B cell (primary cell): ENCODE data around the gene CAV2. TPM values are rescaled to one million over a fixed set of nuclear protein-coding genes. Genes with fewer than 3 reads are reported as not detected.

Experiments
- ATAC-seq: fragments of 200-7000 bp; cut with Tn5 transposase; one replicate; pipeline ENCODE4 v1.10.0; 2021; ENCODE audit warnings: low read depth, mild to moderate bottlenecking, moderate number of reproducible peaks, moderate library complexity
- CTCF ChIA-PET: fragments of 350-600 bp; sonication (Branson Sonifier 250); formaldehyde crosslinking; loops from one replicate; lab custom pipeline; 2021; ENCODE audit warnings: antibody characterized with exemption, inconsistent platforms; lab: Charles Lee
- POLR2A ChIA-PET: fragments of 350-600 bp; sonication (Branson Sonifier 250); formaldehyde crosslinking; loops from one replicate; lab custom pipeline; 2021; ENCODE audit warnings: antibody characterized with exemption; lab: Charles Lee
- DNase-seq: peaks from one replicate; pipeline ENCODE4 v3.0.0; 2013
- H2AFZ ChIP-seq: 2 replicates; pipeline ENCODE4 v1.6.1; 2012; ENCODE audit warnings: mild to moderate bottlenecking, low read depth, low read length; ENCODE audit not compliant: insufficient read depth, poor library complexity, severe bottlenecking
- H3K27ac ChIP-seq, 2 donors: 1 replicate in 1 of 2; 2 replicates in 1 of 2; pipeline ENCODE4 v1.5.1; 2012 to 2013; ENCODE audit warnings: low read length in 2 of 2, mild to moderate bottlenecking in 2 of 2, moderate library complexity in 1 of 2
- H3K27me3 ChIP-seq, 4 experiments: fragments of 200-600 bp in 1 of 4; sonication (generic) in 1 of 4; replicated peaks in 1 of 4; 1 replicate in 2 of 4; 2 replicates in 2 of 4; pipeline versions ENCODE4 v1.6.1 to v1.7.0; 2013 to 2016; ENCODE audit warnings: low read length in 3 of 4, mild to moderate bottlenecking in 2 of 4, mixed read lengths in 1 of 4, moderate library complexity in 1 of 4; ENCODE audit not compliant: insufficient read depth in 4 of 4, control insufficient read depth in 3 of 4; ENCODE audit errors: control extremely low read depth in 1 of 4
- H3K36me3 ChIP-seq, 2 experiments: replicated peaks in 1 of 2; 1 replicate in 1 of 2; 2 replicates in 1 of 2; pipeline versions ENCODE4 v1.6.1 to v1.7.1; 2013; ENCODE audit warnings: low read length in 1 of 2; ENCODE audit not compliant: insufficient read depth in 2 of 2, control insufficient read depth in 1 of 2; ENCODE audit errors: control extremely low read depth in 1 of 2, extremely low read depth in 1 of 2
- H3K4me1 ChIP-seq, 2 donors: fragments of 200-600 bp in 1 of 2; sonication (generic) in 1 of 2; 1 replicate in 1 of 2; 2 replicates in 1 of 2; pipeline versions ENCODE4 v1.5.1 to v1.6.1; 2013 to 2017; ENCODE audit warnings: low read length in 2 of 2; ENCODE audit not compliant: control insufficient read depth in 2 of 2, insufficient read depth in 2 of 2
- H3K4me2 ChIP-seq: replicated peaks from 2 replicates; pipeline ENCODE3; 2012; ENCODE audit warnings: mild to moderate bottlenecking, low read depth, low read length; ENCODE audit not compliant: poor library complexity, severe bottlenecking
- H3K4me3 ChIP-seq, 5 experiments: fragments of 200-600 bp in 1 of 5; sonication (generic) in 1 of 5; 1 replicate in 3 of 5; 2 replicates in 2 of 5; pipeline versions ENCODE4 v1.5.1 to v1.7.0; 2011 to 2016; ENCODE audit warnings: low read length in 4 of 5, mild to moderate bottlenecking in 4 of 5, low read depth in 2 of 5, control low read depth in 1 of 5, moderate library complexity in 1 of 5; ENCODE audit not compliant: insufficient read depth in 1 of 5; ENCODE audit errors: control extremely low read depth in 1 of 5, extremely low read depth in 1 of 5
- H3K79me2 ChIP-seq: fragments of 200-600 bp; sonication (generic); one replicate; pipeline ENCODE4 v1.6.0; 2016; ENCODE audit warnings: low read length; ENCODE audit not compliant: control insufficient read depth, insufficient read depth
- H3K9ac ChIP-seq: fragments of 200-600 bp; sonication (generic); 2 replicates; pipeline ENCODE4 v1.6.1; 2017; ENCODE audit warnings: mild to moderate bottlenecking, low read length, moderate library complexity
- H3K9me3 ChIP-seq, 3 donors: one replicate each; pipeline versions ENCODE4 v1.6.1 to v1.7.1; 2013; ENCODE audit warnings: low read length in 2 of 3; ENCODE audit not compliant: control insufficient read depth in 2 of 3, insufficient read depth in 1 of 3; ENCODE audit errors: control extremely low read depth in 1 of 3
- H4K20me1 ChIP-seq: 2 replicates; pipeline ENCODE4 v1.6.0; 2012; ENCODE audit warnings: mild to moderate bottlenecking, low read length; ENCODE audit not compliant: insufficient read depth, control insufficient read depth, poor library complexity, severe bottlenecking
- H3K27ac Mint-ChIP-seq: one replicate; pipeline ENCODE4 v1.8.0; 2021; ENCODE audit warnings: mixed read lengths
- H3K27me3 Mint-ChIP-seq: one replicate; pipeline ENCODE4 v1.8.0; 2021; ENCODE audit warnings: mixed read lengths
- H3K4me1 Mint-ChIP-seq: one replicate; pipeline ENCODE4 v1.8.0; 2021; ENCODE audit warnings: mixed read lengths
- H3K4me3 Mint-ChIP-seq: one replicate; pipeline ENCODE4 v1.8.0; 2021; ENCODE audit warnings: mixed read lengths
- H3K9me3 Mint-ChIP-seq: one replicate; pipeline ENCODE4 v1.8.0; 2022; ENCODE audit warnings: mixed read lengths; ENCODE audit not compliant: insufficient read depth
- EZH2 ChIP-seq: IDR thresholded peaks from 2 replicates; pipeline ENCODE4 v1.6.1; 2012; ENCODE audit warnings: borderline replicate concordance, low read depth, mild to moderate bottlenecking, moderate library complexity, low read length; ENCODE audit not compliant: insufficient read depth, poor library complexity, severe bottlenecking
- WGBS: methylation state at CpG from one replicate; pipeline ENCODE4 v1.1.5; 2013; ENCODE audit warnings: missing lambda C conversion rate; ENCODE audit not compliant: insufficient coverage; 5-methylcytosine and 5-hydroxymethylcytosine counted together
- intact Hi-C: fragments of 100-400 bp; cut with micrococcal nuclease; formaldehyde crosslinking; loops from one replicate; pipeline ENCODE4 v1.10.0; 2022
- polyA plus RNA-seq: library from polyadenylated mRNA; depleted of rRNA; stranded (reverse); fragments of >200 nt; gene quantifications from 2 replicates; pipeline ENCODE4 v1.2.3, GENCODE V29; 2012
- total RNA-seq, 2 donors: library from RNA; stranded (reverse); fragments of 120-200 nt in 1 of 2; gene quantifications; 1 replicate in 1 of 2; 2 replicates in 1 of 2; pipeline versions ENCODE4 v1.2.3 to v1.2.4, GENCODE V29; 2013 to 2022
- TF ChIP-seq, protein P1 (sequence below): fragments of 200-600 bp; IDR thresholded peaks from one replicate; pipeline ENCODE4 v1.8.0; 2022; ENCODE audit warnings: antibody characterized with exemption, mild to moderate bottlenecking

CAV2 gene
- total and polyA plus RNA-seq, 2 donors (not counting 1 experiment from before 2014, with no cell fraction given) = not detected

DNA sequence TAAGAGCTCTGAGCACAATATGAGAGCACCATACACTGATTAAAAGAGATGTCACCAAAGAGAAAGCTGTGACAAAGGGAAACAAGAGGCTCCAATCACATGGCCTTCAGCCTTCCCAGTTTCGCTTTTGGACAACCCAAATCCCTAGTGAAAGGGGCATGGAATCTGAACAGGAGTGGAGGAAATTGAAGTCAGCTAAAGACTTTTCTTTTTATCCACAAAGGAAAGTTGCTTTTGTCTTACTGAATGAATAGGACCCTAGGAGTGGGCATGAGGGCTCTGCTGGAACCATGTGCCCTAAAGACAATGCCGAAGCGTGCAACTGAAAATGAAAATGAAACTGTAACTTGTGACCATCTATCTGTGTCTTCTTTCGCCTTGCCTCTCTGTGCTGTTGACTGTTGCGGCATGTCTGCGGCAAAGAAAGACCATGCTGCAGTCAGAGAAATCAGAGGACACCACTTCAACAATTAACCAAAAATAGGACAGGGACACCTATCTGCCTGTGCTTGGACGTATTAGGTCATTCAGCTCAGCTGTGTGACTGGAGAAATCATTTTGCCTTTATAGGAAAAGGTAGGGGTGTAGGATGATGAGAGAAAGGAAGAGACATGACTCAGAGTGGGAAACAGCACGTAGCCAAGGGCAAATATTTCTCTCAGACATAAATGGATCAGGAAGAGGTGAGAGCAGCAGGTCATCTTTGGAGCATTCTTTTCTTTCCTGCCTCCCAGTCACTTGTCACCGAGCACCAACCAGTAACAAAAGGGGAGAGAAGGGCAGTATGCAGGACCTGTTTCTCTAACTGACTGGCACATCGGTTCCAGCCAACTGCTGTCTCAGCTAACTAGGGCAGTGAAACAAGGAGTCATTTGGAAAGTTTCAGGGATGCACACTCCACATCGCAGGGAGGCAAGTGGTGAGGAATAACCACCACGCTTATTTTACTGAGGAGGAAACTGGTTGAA lies 12.3 kb downstream of the CAV2 start:
- intact Hi-C loops = loop anchor here (1.0 kb wide), 1 partner anchor 14 kb away; no protein-coding TSS in a partner anchor
- H3K27me3 ChIP-seq = peaks cover 0 to 10% (median 2%) of the 10 kb centered on the region in 4 experiments
- peaks cover 16% of the 10 kb centered on the region for H3K4me1 Mint-ChIP-seq
- H2AFZ ChIP-seq = peak overlapping the region; percentile 76
- peak overlapping the region; percentile 8 for H3K27ac Mint-ChIP-seq
- DNase-seq = peak; percentile 57
- peak overlapping the region; percentile 90 for H3K4me3 Mint-ChIP-seq
- no peaks in the 10 kb centered on the region for H4K20me1 ChIP-seq
- POLR2A ChIA-PET = no interaction called here
- H3K9me3 Mint-ChIP-seq = no peaks in the 10 kb centered on the region
- peak overlapping the region in 1 of 2 donors; percentile 12 for H3K27ac ChIP-seq
- TF ChIP-seq, protein P1, sequence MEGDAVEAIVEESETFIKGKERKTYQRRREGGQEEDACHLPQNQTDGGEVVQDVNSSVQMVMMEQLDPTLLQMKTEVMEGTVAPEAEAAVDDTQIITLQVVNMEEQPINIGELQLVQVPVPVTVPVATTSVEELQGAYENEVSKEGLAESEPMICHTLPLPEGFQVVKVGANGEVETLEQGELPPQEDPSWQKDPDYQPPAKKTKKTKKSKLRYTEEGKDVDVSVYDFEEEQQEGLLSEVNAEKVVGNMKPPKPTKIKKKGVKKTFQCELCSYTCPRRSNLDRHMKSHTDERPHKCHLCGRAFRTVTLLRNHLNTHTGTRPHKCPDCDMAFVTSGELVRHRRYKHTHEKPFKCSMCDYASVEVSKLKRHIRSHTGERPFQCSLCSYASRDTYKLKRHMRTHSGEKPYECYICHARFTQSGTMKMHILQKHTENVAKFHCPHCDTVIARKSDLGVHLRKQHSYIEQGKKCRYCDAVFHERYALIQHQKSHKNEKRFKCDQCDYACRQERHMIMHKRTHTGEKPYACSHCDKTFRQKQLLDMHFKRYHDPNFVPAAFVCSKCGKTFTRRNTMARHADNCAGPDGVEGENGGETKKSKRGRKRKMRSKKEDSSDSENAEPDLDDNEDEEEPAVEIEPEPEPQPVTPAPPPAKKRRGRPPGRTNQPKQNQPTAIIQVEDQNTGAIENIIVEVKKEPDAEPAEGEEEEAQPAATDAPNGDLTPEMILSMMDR = no peak
- no peak for TF ChIP-seq EZH2
- peak overlapping the region; percentile 69 for H3K9ac ChIP-seq
- WGBS = 62% methylated on average over 8 of the region's 12 CpGs
- H3K36me3 ChIP-seq = no peaks in the 10 kb centered on the region
- peaks cover 17% of the 10 kb centered on the region for H3K27me3 Mint-ChIP-seq
- H3K4me1 ChIP-seq = peaks cover 6 to 13% of the 10 kb centered on the region in 2 donors
- H3K4me3 ChIP-seq = peak overlapping the region; percentile 2 to 60 (median 40)
- no peaks in the 10 kb centered on the region for H3K9me3 ChIP-seq
- no peaks in the 10 kb centered on the region for H3K79me2 ChIP-seq
- CTCF ChIA-PET = interaction anchor here (1.0 to 1.4 kb wide), 2 partner anchors 12 to 14 kb away, joined by 3 to 5 read pairs; no protein-coding TSS in a partner anchor
- peak; percentile 94 for ATAC-seq
- peak overlapping the region; percentile 65 for H3K4me2 ChIP-seq
